Activated naive CD8-positive, alpha-beta T cell (primary cell): ENCODE results near the gene SLC25A25.
A peak's percentile ranks its signal among the peaks of the same experiment; 100 is the strongest.
"Not testable (repeated sequence)": the region's sequence is repeated elsewhere in the genome, so short reads cannot be mapped to it uniquely, and the experiment has no call there.

Experiments
- H3K27ac Mint-ChIP-seq: one replicate; pipeline ENCODE4 v1.8.0; 2021; ENCODE audit warnings: mixed read lengths
- H3K27me3 Mint-ChIP-seq: one replicate; pipeline ENCODE4 v1.8.0; 2021; ENCODE audit warnings: mixed read lengths
- H3K36me3 Mint-ChIP-seq: one replicate; pipeline ENCODE4 v1.8.0; 2021; ENCODE audit warnings: mixed read lengths
- H3K4me1 Mint-ChIP-seq: one replicate; pipeline ENCODE4 v1.8.0; 2021; ENCODE audit warnings: low read depth, mixed read lengths
- H3K4me3 Mint-ChIP-seq: one replicate; pipeline ENCODE4 v1.8.0; 2021; ENCODE audit warnings: mild to moderate bottlenecking, mixed read lengths
- H3K9me3 Mint-ChIP-seq: one replicate; pipeline ENCODE4 v1.8.0; 2021; ENCODE audit warnings: low read depth, mixed read lengths

Gene SLC25A25

GRCh38 chr9:128067645-128068385, at the start of gene SLC25A25:
TSS of gene SLC25A25 (plus strand) at chr9:128068232. CDS start at chr9:128068320, 88 bp downstream.
- Mint-ChIP-seq H3K36me3 (peaks cover 5% of the 10 kb centered on the region), H3K4me3 (peak within 1 kb of the TSS; percentile 94), H3K27me3 (no peaks in the 10 kb centered on the region), H3K27ac (peak within 1 kb of the TSS; percentile 88), H3K4me1 (peaks cover 59% of the 10 kb centered on the region), H3K9me3 (no peaks in the 10 kb centered on the region)

DNA sequence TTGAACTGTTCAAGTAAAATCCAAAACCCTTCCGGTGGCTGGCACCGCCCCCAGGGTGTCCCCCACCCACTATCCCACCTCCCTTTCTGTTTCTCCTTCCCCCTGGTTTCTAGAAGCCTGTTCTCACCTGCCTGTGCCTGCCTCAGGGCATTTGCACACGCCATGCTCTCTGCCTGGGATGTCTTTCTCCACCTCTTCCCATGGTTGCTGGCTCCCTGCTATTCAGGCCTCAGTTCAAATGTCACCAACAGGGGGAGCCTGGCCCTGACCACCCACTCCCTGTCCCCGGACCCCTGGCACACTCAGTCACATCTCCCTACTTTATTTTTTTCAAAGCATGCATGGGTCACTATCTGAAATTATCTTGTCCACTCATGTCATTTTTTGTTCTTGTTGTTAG, 47.3 kb upstream of the SLC25A25 start:
- Mint-ChIP-seq H3K4me1 (peaks cover 65% of the 10 kb centered on the region), H3K36me3 (no peaks in the 10 kb centered on the region), H3K4me3 (no peak overlapping the region), H3K9me3 (no peaks in the 10 kb centered on the region), H3K27me3 (no peaks in the 10 kb centered on the region), H3K27ac (peak overlapping the region; percentile 80)

GRCh38 chr9:128021098-128021497, 46.9 kb upstream of the SLC25A25 start:
- Mint-ChIP-seq H3K27me3 (no peaks in the 10 kb centered on the region), H3K9me3 (no peaks in the 10 kb centered on the region), H3K4me3 (no peak overlapping the region), H3K4me1 (peaks cover 69% of the 10 kb centered on the region), H3K27ac (peak overlapping the region; percentile 80), H3K36me3 (no peaks in the 10 kb centered on the region)

- no peaks in the 10 kb centered on the region for H3K9me3 Mint-ChIP-seq
- H3K36me3 Mint-ChIP-seq: no peaks in the 10 kb centered on the region
- H3K27ac Mint-ChIP-seq: peak overlapping the region; percentile 84
- H3K4me3 Mint-ChIP-seq: peak overlapping the region; percentile 58
- peaks cover 76% of the 10 kb centered on the region for H3K4me1 Mint-ChIP-seq
- H3K27me3 Mint-ChIP-seq: no peaks in the 10 kb centered on the region
Measured at GRCh38 chr9:128022886-128023285, 45.1 kb upstream of the SLC25A25 start.

GRCh38 chr9:128023671-128024070, 44.4 kb upstream of the SLC25A25 start:
- Mint-ChIP-seq H3K27ac (peak overlapping the region; percentile 84), H3K4me3 (peak overlapping the region; percentile 40), H3K4me1 (peaks cover 83% of the 10 kb centered on the region)
- H3K27me3 Mint-ChIP-seq, H3K9me3 Mint-ChIP-seq, H3K36me3 Mint-ChIP-seq: not testable (repeated sequence)

GRCh38 chr9:128024761-128025308, 43.2 kb upstream of the SLC25A25 start:
- H3K4me3 Mint-ChIP-seq: peak overlapping the region; percentile 49
- H3K27me3 Mint-ChIP-seq: no peaks in the 10 kb centered on the region
- H3K27ac Mint-ChIP-seq: peak overlapping the region; percentile 97
- H3K4me1 Mint-ChIP-seq: peaks cover 88% of the 10 kb centered on the region
- no peaks in the 10 kb centered on the region for H3K36me3 Mint-ChIP-seq
- no peaks in the 10 kb centered on the region for H3K9me3 Mint-ChIP-seq

GRCh38 chr9:128025736-128026135, 42.3 kb upstream of the SLC25A25 start:
- Mint-ChIP-seq H3K27ac (peak overlapping the region; percentile 97), H3K9me3 (no peaks in the 10 kb centered on the region), H3K4me1 (peaks cover 92% of the 10 kb centered on the region), H3K4me3 (peak overlapping the region; percentile 77), H3K27me3 (no peaks in the 10 kb centered on the region), H3K36me3 (peaks cover under 1% of the 10 kb centered on the region)

GRCh38 chr9:128026255-128026772, 41.7 kb upstream of the SLC25A25 start:
- Mint-ChIP-seq H3K4me3 (peak overlapping the region; percentile 77), H3K27me3 (no peaks in the 10 kb centered on the region), H3K36me3 (peaks cover 2% of the 10 kb centered on the region), H3K9me3 (no peaks in the 10 kb centered on the region), H3K4me1 (peaks cover 92% of the 10 kb centered on the region), H3K27ac (peak overlapping the region; percentile 97)

DNA sequence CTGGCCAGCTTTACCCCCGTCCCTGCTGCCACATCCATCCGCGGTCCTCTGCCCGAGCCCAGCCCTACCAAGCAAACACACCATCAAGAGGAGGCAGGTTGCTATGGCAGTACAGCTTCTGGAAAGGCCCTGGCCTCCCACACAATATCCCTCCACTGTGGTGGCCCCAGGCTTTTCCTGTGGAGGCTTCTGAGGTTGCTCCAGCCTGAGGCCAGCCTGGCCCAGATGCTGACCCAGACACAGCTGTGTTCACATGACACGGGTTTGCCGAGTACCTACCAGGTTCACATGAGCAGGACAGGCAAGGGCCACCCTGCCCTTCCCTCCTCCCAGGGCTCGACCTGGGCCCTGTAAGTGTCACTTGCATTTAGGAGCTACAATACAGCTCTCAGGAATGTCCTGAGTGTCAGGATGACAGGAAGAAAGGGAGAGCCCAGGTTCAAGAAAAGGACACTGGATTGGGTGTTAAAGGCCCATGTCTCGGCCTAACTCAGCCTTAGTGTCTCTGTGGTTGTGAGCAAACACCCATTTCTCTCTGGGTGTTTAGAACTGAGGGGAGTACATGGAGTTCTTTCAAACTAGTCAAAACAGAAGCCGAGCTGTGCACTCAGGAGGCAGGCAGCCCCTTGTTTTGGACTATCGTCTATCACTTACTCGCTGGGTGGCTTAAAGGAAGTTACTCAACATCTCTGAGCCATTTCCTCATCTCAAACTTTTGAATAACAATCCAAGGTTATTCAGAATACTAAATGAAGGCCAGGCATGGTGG, 41.1 kb upstream of the SLC25A25 start:
- peak overlapping the region; percentile 97 for H3K27ac Mint-ChIP-seq
- H3K4me1 Mint-ChIP-seq: peaks cover 91% of the 10 kb centered on the region
- H3K9me3 Mint-ChIP-seq: no peaks in the 10 kb centered on the region
- H3K36me3 Mint-ChIP-seq: peaks cover 2% of the 10 kb centered on the region
- no peaks in the 10 kb centered on the region for H3K27me3 Mint-ChIP-seq
- H3K4me3 Mint-ChIP-seq: peak overlapping the region; percentile 77

GRCh38 chr9:128027705-128028104, 40.3 kb upstream of the SLC25A25 start:
- no peaks in the 10 kb centered on the region for H3K9me3 Mint-ChIP-seq
- peak overlapping the region; percentile 77 for H3K4me3 Mint-ChIP-seq
- peaks cover 85% of the 10 kb centered on the region for H3K4me1 Mint-ChIP-seq
- H3K27ac Mint-ChIP-seq: peak overlapping the region; percentile 97
- H3K27me3 Mint-ChIP-seq: no peaks in the 10 kb centered on the region
- peaks cover 2% of the 10 kb centered on the region for H3K36me3 Mint-ChIP-seq

- Mint-ChIP-seq H3K4me1 (peaks cover 49% of the 10 kb centered on the region), H3K27me3 (no peaks in the 10 kb centered on the region), H3K9me3 (no peaks in the 10 kb centered on the region), H3K36me3 (peaks cover 2% of the 10 kb centered on the region), H3K4me3 (no peak overlapping the region), H3K27ac (peak overlapping the region; percentile 89)
Measured at GRCh38 chr9:128033609-128034008, 34.4 kb upstream of the SLC25A25 start.

- Mint-ChIP-seq H3K36me3 (peaks cover 2% of the 10 kb centered on the region), H3K4me3 (peak overlapping the region; percentile 62), H3K27me3 (no peaks in the 10 kb centered on the region), H3K9me3 (no peaks in the 10 kb centered on the region), H3K4me1 (peaks cover 37% of the 10 kb centered on the region), H3K27ac (peak overlapping the region; percentile 88)
Measured at GRCh38 chr9:128034821-128035652, 33.0 kb upstream of the SLC25A25 start.

DNA sequence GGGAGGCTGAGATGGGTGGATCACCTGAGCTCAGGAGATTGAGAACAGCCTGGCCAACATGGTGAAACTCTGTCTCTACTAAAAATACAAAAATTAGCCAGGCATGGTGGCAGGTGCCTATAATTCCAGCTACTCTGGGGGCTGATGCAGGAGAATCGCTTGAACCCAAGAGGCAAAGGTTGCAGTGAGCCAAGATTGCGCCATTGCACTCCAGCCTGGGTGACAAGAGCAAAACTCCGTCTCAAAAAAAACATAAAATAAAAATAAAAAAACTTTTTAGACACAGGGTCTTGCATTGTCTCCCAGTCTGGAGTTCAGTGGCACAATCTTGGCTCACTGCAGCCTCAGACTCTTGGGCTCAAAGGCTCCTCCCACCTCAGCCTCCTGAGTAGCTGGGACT, 31.5 kb upstream of the SLC25A25 start:
- H3K27ac Mint-ChIP-seq, H3K36me3 Mint-ChIP-seq, H3K4me3 Mint-ChIP-seq, H3K27me3 Mint-ChIP-seq, H3K9me3 Mint-ChIP-seq: not testable (repeated sequence)
- peaks cover 31% of the 10 kb centered on the region for H3K4me1 Mint-ChIP-seq

- H3K27ac Mint-ChIP-seq, H3K4me3 Mint-ChIP-seq, H3K9me3 Mint-ChIP-seq: not testable (repeated sequence)
Measured at GRCh38 chr9:128040783-128041182, 27.2 kb upstream of the SLC25A25 start.

More at GRCh38 chr9:128040783-128041182, 27.2 kb upstream of the SLC25A25 start:
- not testable (repeated sequence) for H3K27me3 Mint-ChIP-seq, H3K36me3 Mint-ChIP-seq, H3K4me1 Mint-ChIP-seq
